ENCODE results near the gene SIGLEC6. TPM values are rescaled to one million over a fixed set of nuclear protein-coding genes. Genes with fewer than 3 reads are reported as not detected.
A peak's percentile ranks its signal among the peaks of the same experiment; 100 is the strongest.

The SIGLEC6 gene
- total RNA-seq (2021; ENCODE audit: unreplicated experiment) (not detected), Bru-seq, nascent RNA (not detected), BruChase-seq, experiment 1, labeled RNA remaining after a 6-hour chase (not detected), BruChase-seq, experiment 2, labeled RNA remaining after a 2-hour chase (not detected)
- not detected in 2 replicates for polyA plus RNA-seq (2012)
- long read RNA-seq = 0 reads

DNA sequence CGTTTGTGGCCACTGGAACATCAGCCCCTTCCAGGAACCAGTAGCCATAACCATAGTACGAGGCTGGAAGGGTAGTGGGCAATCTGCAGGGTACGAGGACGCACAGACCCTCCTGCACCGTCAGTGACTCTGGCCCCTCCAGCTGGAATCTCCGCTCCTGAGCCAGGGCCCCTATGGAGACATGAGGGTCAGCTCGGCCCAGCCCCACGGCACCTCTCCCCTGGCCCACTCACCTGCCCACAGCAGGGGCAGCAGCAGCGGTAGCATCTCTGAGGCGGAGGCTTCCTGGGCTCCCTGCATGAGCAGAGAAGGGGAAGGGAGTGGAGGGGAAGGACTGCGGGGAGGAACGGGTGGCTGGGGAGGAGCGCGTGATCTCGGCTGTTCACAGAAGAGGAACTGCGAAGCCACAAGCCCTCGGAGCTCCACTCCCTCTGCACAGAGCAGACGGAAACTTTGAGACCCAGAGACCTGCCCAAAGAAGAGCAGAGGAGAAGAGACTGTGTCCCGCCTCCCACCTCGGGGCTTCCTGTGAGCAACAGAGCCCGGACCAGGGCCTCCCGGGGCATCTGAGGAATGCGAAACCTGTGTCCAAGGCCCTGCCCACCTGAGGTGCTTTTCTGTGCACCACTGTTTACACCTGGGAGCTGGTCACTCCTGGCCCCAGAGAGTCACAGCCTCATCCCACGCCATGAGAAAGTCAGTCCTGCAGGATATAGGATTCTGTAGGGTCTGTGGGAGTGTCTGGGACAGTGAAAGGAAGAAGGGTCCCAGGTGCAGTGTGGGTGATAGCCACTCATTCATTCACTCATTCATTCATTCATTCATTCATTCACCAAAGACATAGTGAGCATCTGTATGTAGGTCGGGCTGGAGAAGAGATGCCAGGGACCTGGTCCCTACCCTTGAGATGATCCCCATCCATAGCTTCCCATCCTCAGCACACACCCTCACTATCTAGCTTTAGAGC is at the start of gene SIGLEC6:
SIGLEC6 (minus strand) TSS at position 322 of the 967 bp plus-strand sequence; CDS start at position 300, 22 bp downstream.
- DNase-seq (ENCODE audit: low read depth, low spot score) (no peak), ATAC-seq (0 out of 2 replicates have a peak, but pooled peaks have one; percentile 17)
- Histone ChIP-seq H3K27ac (ENCODE audit: low read depth, low read length) (no peak within 1 kb of the TSS), H3K9ac (ENCODE audit: low read length) (no peak within 1 kb of the TSS), H3K4me2 (ENCODE audit: low read length) (no peak within 1 kb of the TSS), H3K4me1 (ENCODE audit: control insufficient read depth in 1 of 2, insufficient read depth in 2 of 2, low read length in 2 of 2) (no peaks in the 10 kb centered on the region), H3K27me3 (ENCODE audit: insufficient read depth, low read length) (peaks cover 75% of the 10 kb centered on the region), H3K9me3 (ENCODE audit: control insufficient read depth in 1 of 2, insufficient read depth in 1 of 2, low read depth in 1 of 2, low read length in 2 of 2) (no peaks in the 10 kb centered on the region), H3K36me3 (ENCODE audit: control insufficient read depth in 1 of 2, insufficient read depth in 2 of 2, low read length in 2 of 2) (no peaks in the 10 kb centered on the region), H2AFZ (ENCODE audit: low read depth, low read length, poor library complexity, severe bottlenecking) (no peak within 1 kb of the TSS), H3K9me2 (ENCODE audit: insufficient read depth) (no peaks in the 10 kb centered on the region), H3K4me3 (replicated peaks in 1 of 2; ENCODE audit: low read depth in 1 of 2, low read length in 2 of 2) (no peak within 1 kb of the TSS), H4K20me1 (ENCODE audit: insufficient read depth) (no peaks in the 10 kb centered on the region), H3K79me2 (ENCODE audit: insufficient read depth, low read length) (no peaks in the 10 kb centered on the region)
- no TSS peak for BruUV-seq (replicated peaks)
- RAD21 ChIA-PET (ENCODE audit: low non-redundant PET in 1 of 2, low total read pairs in 2 of 2, uncharacterized antibody in 2 of 2, unreplicated experiment in 2 of 2) = no interaction called here
- POLR2A ChIA-PET = no interaction called here
- TF ChIP-seq EGR1 (IDR thresholded peaks at IDR 0.05; ENCODE audit: low read depth) (no peak), RAD21 (IDR thresholded peaks at IDR 0.05; ENCODE audit: low read depth) (no peak), POLR2A (IDR thresholded peaks at IDR 0.05; ENCODE audit: borderline replicate concordance, extremely low read depth, insufficient read depth, insufficient read length) (no peak), POLR2AphosphoS5 (IDR thresholded peaks at IDR 0.05; ENCODE audit: low read depth, low read length) (no peak), ZNF274 (IDR thresholded peaks at IDR 0.05; ENCODE audit: low read depth, low read length) (no peak), EZH2phosphoT487 (IDR thresholded peaks at IDR 0.05; ENCODE audit: borderline replicate concordance) (no peak), ELF1 (IDR thresholded peaks at IDR 0.05; ENCODE audit: borderline replicate concordance, low read depth) (no peak), FOSL1 (IDR thresholded peaks at IDR 0.05; ENCODE audit: low read depth) (no peak), CBX3 (IDR thresholded peaks at IDR 0.05; ENCODE audit: low read depth) (no peak), YY1 (IDR thresholded peaks at IDR 0.05; ENCODE audit: extremely low read depth, insufficient replicate concordance, low read depth, low read length) (no peak), SIN3A (IDR thresholded peaks at IDR 0.05; ENCODE audit: low read depth) (no peak), SP1 (IDR thresholded peaks at IDR 0.05; ENCODE audit: low read depth) (no peak), CEBPB (IDR thresholded peaks at IDR 0.05; ENCODE audit: low read depth) (no peak), ZFX (IDR thresholded peaks at IDR 0.05) (no peak), TCF7L2 (IDR thresholded peaks at IDR 0.05; ENCODE audit: borderline replicate concordance, extremely low read depth, insufficient read depth, insufficient read length) (no peak), EZH2 (IDR thresholded peaks at IDR 0.05) (no peak)
- TF ChIP-seq, protein P1, sequence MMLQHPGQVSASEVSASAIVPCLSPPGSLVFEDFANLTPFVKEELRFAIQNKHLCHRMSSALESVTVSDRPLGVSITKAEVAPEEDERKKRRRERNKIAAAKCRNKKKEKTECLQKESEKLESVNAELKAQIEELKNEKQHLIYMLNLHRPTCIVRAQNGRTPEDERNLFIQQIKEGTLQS (IDR thresholded peaks at IDR 0.05) = no peak
- TF ChIP-seq, protein P2, sequence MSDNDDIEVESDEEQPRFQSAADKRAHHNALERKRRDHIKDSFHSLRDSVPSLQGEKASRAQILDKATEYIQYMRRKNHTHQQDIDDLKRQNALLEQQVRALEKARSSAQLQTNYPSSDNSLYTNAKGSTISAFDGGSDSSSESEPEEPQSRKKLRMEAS (IDR thresholded peaks at IDR 0.05) = no peak
- TF ChIP-seq, protein P3, sequence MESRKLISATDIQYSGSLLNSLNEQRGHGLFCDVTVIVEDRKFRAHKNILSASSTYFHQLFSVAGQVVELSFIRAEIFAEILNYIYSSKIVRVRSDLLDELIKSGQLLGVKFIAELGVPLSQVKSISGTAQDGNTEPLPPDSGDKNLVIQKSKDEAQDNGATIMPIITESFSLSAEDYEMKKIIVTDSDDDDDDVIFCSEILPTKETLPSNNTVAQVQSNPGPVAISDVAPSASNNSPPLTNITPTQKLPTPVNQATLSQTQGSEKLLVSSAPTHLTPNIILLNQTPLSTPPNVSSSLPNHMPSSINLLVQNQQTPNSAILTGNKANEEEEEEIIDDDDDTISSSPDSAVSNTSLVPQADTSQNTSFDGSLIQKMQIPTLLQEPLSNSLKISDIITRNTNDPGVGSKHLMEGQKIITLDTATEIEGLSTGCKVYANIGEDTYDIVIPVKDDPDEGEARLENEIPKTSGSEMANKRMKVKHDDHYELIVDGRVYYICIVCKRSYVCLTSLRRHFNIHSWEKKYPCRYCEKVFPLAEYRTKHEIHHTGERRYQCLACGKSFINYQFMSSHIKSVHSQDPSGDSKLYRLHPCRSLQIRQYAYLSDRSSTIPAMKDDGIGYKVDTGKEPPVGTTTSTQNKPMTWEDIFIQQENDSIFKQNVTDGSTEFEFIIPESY (IDR thresholded peaks at IDR 0.05; ENCODE audit: extremely low read depth, insufficient replicate concordance, low read length) = no peak
- intact Hi-C loops (cut with micrococcal nuclease) = no loop called here
- CTCF ChIA-PET = no interaction called here

All from HCT116 (cell line).